Smooth muscle cell (in vitro differentiated cells): Measurements from ENCODE around the gene KNTC1. TPM values are rescaled to one million over a fixed set of nuclear protein-coding genes. Genes with fewer than 3 reads are reported as not detected.

Experiments
- DNase-seq: peaks from one replicate; lab custom pipeline; 2025; ENCODE audit not compliant: unreplicated experiment; lab: John Stamatoyannopoulos, UW
- H2AFZ ChIP-seq: fragments of 200-600 bp; sonication (generic); 2 replicates; pipeline ENCODE4 v1.6.0; 2016; ENCODE audit warnings: antibody characterized with exemption, low read depth, mild to moderate bottlenecking
- H3F3A ChIP-seq: fragments of 200-600 bp; sonication (generic); 2 replicates; pipeline ENCODE4 v1.6.0; 2017; ENCODE audit warnings: antibody characterized with exemption, low read depth
- H3K27ac ChIP-seq: fragments of 200-600 bp; sonication (generic); 2 replicates; pipeline ENCODE4 v1.5.1; 2016; ENCODE audit warnings: low read depth, mild to moderate bottlenecking
- H3K27me3 ChIP-seq: fragments of 200-600 bp; sonication (generic); 2 replicates; pipeline ENCODE4 v1.6.1; 2016; ENCODE audit warnings: low read depth, mild to moderate bottlenecking
- H3K36me3 ChIP-seq: fragments of 200-600 bp; sonication (generic); 2 replicates; pipeline ENCODE4 v1.5.1; 2016; ENCODE audit warnings: low read depth
- H3K4me1 ChIP-seq: fragments of 200-600 bp; sonication (generic); 2 replicates; pipeline ENCODE4 v1.5.1; 2016; ENCODE audit warnings: low read depth
- H3K4me2 ChIP-seq: fragments of 200-600 bp; sonication (generic); 2 replicates; pipeline ENCODE4 v1.6.0; 2016; ENCODE audit warnings: mild to moderate bottlenecking
- H3K4me3 ChIP-seq: fragments of 200-600 bp; sonication (generic); 2 replicates; pipeline ENCODE4 v1.5.1; 2016; ENCODE audit warnings: mild to moderate bottlenecking
- H3K79me2 ChIP-seq: fragments of 200-600 bp; sonication (generic); 2 replicates; pipeline ENCODE4 v1.6.0; 2016; ENCODE audit warnings: low read depth, mild to moderate bottlenecking
- H3K9ac ChIP-seq: fragments of 200-600 bp; sonication (generic); 2 replicates; pipeline ENCODE4 v1.6.0; 2016; ENCODE audit warnings: low read depth
- H3K9me3 ChIP-seq: fragments of 200-600 bp; sonication (generic); replicated peaks from 2 replicates; pipeline ENCODE4 v1.5.1; 2016; ENCODE audit warnings: low read depth
- H4K20me1 ChIP-seq: fragments of 200-600 bp; sonication (generic); 2 replicates; pipeline ENCODE4 v1.6.0; 2016; ENCODE audit warnings: low read depth
- CTCF ChIP-seq: fragments of 200-600 bp; sonication (generic); IDR thresholded peaks from 2 replicates; pipeline ENCODE4 v1.5.1; 2017; ENCODE audit warnings: borderline replicate concordance, mild to moderate bottlenecking, antibody characterized with exemption; ENCODE audit not compliant: insufficient read depth, poor library complexity, severe bottlenecking
- WGBS: methylation state at CpG from one replicate; pipeline ENCODE4 v1.1.7; 2016; ENCODE audit warnings: low lambda C conversion rate; 5-methylcytosine and 5-hydroxymethylcytosine counted together
- polyA plus RNA-seq: library from polyadenylated mRNA; unstranded; fragments of >200 nt; fragmentation: Nextera tagmentation; extraction: Ambion mirVana; gene quantifications from 2 replicates; pipeline ENCODE4 v1.2.1, GENCODE V29; 2016
- total RNA-seq: library from RNA; depleted of rRNA; stranded (reverse); fragments of >200 nt; gene quantifications from 2 replicates; pipeline ENCODE4 v1.2.3, GENCODE V29; 2014

The KNTC1 gene
- total and polyA plus RNA-seq, 2 experiments from 2014 or later, result 9.1 to 22.7 TPM

GRCh38 chr12:122615780-122616179, 88.7 kb downstream of the KNTC1 start:
- H3K27ac ChIP-seq, result no peak overlapping the region
- no peaks in the 10 kb centered on the region for H4K20me1 ChIP-seq
- no peak overlapping the region for H3K4me2 ChIP-seq
- H3K27me3 ChIP-seq, result no peaks in the 10 kb centered on the region
- peaks cover 4% of the 10 kb centered on the region for H3K36me3 ChIP-seq
- TF ChIP-seq CTCF, result no peak
- no peak overlapping the region for H3K4me3 ChIP-seq
- WGBS, result 75% methylated on average over 4 of the region's 4 CpGs
- no peak overlapping the region for H2AFZ ChIP-seq
- no peaks in the 10 kb centered on the region for H3K79me2 ChIP-seq
- H3K9me3 ChIP-seq, result no peaks in the 10 kb centered on the region
- no peaks in the 10 kb centered on the region for H3K4me1 ChIP-seq
- no peak for DNase-seq
- no peaks in the 10 kb centered on the region for H3F3A ChIP-seq
- no peak overlapping the region for H3K9ac ChIP-seq

GRCh38 chr12:122635471-122635870, 108.4 kb downstream of the KNTC1 start:
- no peak overlapping the region for H2AFZ ChIP-seq

GRCh38 chr12:122643207-122643805, 116.3 kb downstream of the KNTC1 start:
- H3K36me3 ChIP-seq, result no peaks in the 10 kb centered on the region
- no peak for DNase-seq
- H3K9me3 ChIP-seq, result no peaks in the 10 kb centered on the region
- H3K9ac ChIP-seq, result no peak overlapping the region
- no peak for TF ChIP-seq CTCF
- no peak overlapping the region for H3K4me3 ChIP-seq
- no peaks in the 10 kb centered on the region for H3K79me2 ChIP-seq
- no peaks in the 10 kb centered on the region for H4K20me1 ChIP-seq
- 93% methylated on average over 7 of the region's 7 CpGs for WGBS
- no peak overlapping the region for H3K4me2 ChIP-seq
- H2AFZ ChIP-seq, result peak overlapping the region; percentile 49
- H3K27ac ChIP-seq, result no peak overlapping the region
- H3K4me1 ChIP-seq, result peaks cover 17% of the 10 kb centered on the region
- no peaks in the 10 kb centered on the region for H3K27me3 ChIP-seq
- no peaks in the 10 kb centered on the region for H3F3A ChIP-seq

More at GRCh38 chr12:122635471-122635870, 108.4 kb downstream of the KNTC1 start:
- no peak for TF ChIP-seq CTCF
- H4K20me1 ChIP-seq, result no peaks in the 10 kb centered on the region
- H3K4me2 ChIP-seq, result no peak overlapping the region
- H3K27me3 ChIP-seq, result no peaks in the 10 kb centered on the region
- no peak overlapping the region for H3K27ac ChIP-seq
- H3K36me3 ChIP-seq, result no peaks in the 10 kb centered on the region
- no peaks in the 10 kb centered on the region for H3K79me2 ChIP-seq
- H3K9ac ChIP-seq, result no peak overlapping the region
- WGBS, result 89% methylated on average over 5 of the region's 5 CpGs
- DNase-seq, result no peak
- no peaks in the 10 kb centered on the region for H3K9me3 ChIP-seq
- H3K4me3 ChIP-seq, result no peak overlapping the region
- H3K4me1 ChIP-seq, result no peaks in the 10 kb centered on the region
- H3F3A ChIP-seq, result no peaks in the 10 kb centered on the region
